Measurements from ENCODE around the gene HNRNPUL1. TPM values are rescaled to one million over a fixed set of nuclear protein-coding genes. Genes with fewer than 3 reads are reported as not detected.

HNRNPUL1 gene
- total and polyA plus RNA-seq, 2 experiments from 2014 or later: 204 to 207 TPM

DNA sequence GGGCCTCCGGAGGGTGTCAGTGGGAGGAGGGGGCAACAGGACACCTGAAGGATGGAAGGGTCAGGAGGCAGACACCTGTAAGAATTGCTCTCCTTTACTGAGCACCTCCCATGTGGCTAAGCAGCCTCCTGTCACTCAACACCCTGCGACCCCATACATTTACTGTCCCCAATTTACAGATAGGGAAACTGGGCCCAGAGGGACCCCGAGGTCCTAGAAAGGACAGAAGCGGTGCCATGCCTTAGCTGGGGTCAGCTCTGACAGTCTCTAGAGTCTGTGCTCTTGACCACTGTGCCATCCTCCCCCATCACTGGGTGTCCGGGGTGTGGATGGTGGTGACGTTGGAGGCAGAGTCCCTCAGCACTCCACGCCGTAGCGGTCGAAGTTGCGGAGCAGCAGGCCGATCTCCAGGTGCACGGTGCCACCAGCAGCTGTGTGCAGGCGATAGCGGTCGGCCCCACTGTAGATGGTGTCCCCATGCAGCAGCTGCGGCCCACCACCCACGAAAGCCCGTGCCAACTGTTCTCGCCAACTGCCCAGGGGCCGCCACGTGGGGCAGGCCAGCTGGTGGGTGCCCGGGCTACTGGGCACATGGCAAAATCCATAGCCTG lies 90.3 kb downstream of the HNRNPUL1 start:
- H3K27me3 Mint-ChIP-seq (ENCODE audit: insufficient read depth, low read depth, poor library complexity): peaks cover 63% of the 10 kb centered on the region
- Histone ChIP-seq H3K27me3 (ENCODE audit: insufficient read depth) (peaks cover 41% of the 10 kb centered on the region), H4K20me1 (replicated peaks; ENCODE audit: insufficient read depth) (0 out of 2 replicates have a peak, but pooled peaks cover 3% of the 10 kb centered on the region), H3F3A (replicated peaks; ENCODE audit: low read depth) (peaks cover 6% of the 10 kb centered on the region; the same call in 1 of the 2 replicates), H3K4me3 (peak overlapping the region; percentile 91), H3K36me3 (ENCODE audit: insufficient read depth) (no peaks in the 10 kb centered on the region), H3K9me2 (ENCODE audit: insufficient read depth) (no peaks in the 10 kb centered on the region), H3K79me2 (replicated peaks; ENCODE audit: insufficient read depth) (no peaks in the 10 kb centered on the region), H3K27ac (ENCODE audit: low read depth) (no peak overlapping the region), H3K4me1 (ENCODE audit: insufficient read depth) (peaks cover 12% of the 10 kb centered on the region; the same call in 1 of the 2 replicates), H3K4me2 (peak overlapping the region; percentile 98), H2AFZ (no peak overlapping the region)
- H3K27ac Mint-ChIP-seq: no peak overlapping the region
- peak overlapping the region; percentile 70 for H3K4me3 Mint-ChIP-seq
- DNase-seq (ENCODE audit: low spot score): no peak
- H3K4me1 Mint-ChIP-seq: peaks cover 19% of the 10 kb centered on the region
- H3K36me3 Mint-ChIP-seq (ENCODE audit: low read depth): no peaks in the 10 kb centered on the region; the same call in 2 of the 3 replicates
- TF ChIP-seq STAT1 (IDR thresholded peaks at IDR 0.05; ENCODE audit: unreplicated experiment): no peak
- no peak for TF ChIP-seq ZNF114 (CRISPR knock-in tag; IDR thresholded peaks at IDR 0.05)
- peak in 1 of 2 experiments; percentile 4; a peak in 2 of 4 replicates for TF ChIP-seq CTCF (conservative IDR thresholded peaks at IDR 0.05; ENCODE audit: low read depth in 2 of 2)
- no peak for TF ChIP-seq EZH2phosphoT487 (IDR thresholded peaks at IDR 0.05; ENCODE audit: unreplicated experiment)
- ATAC-seq: no peak
- H3K9me3 Mint-ChIP-seq: no peaks in the 10 kb centered on the region; the same call in 2 of the 3 replicates

GRCh38 chr19:41355035-41355434 lies 90.9 kb downstream of the HNRNPUL1 start:
- H3K4me3 Mint-ChIP-seq: peak overlapping the region; percentile 38; the same call in 1 of the 3 replicates
- H3K4me1 Mint-ChIP-seq: peaks cover 19% of the 10 kb centered on the region
- Histone ChIP-seq H3K4me3 (no peak overlapping the region), H3K36me3 (ENCODE audit: insufficient read depth) (no peaks in the 10 kb centered on the region), H2AFZ (no peak overlapping the region), H3K79me2 (replicated peaks; ENCODE audit: insufficient read depth) (no peaks in the 10 kb centered on the region), H3K4me2 (no peak overlapping the region), H4K20me1 (replicated peaks; ENCODE audit: insufficient read depth) (0 out of 2 replicates have a peak, but pooled peaks cover 3% of the 10 kb centered on the region), H3F3A (replicated peaks; ENCODE audit: low read depth) (peaks cover 6% of the 10 kb centered on the region; the same call in 1 of the 2 replicates), H3K27me3 (ENCODE audit: insufficient read depth) (peaks cover 36% of the 10 kb centered on the region), H3K27ac (ENCODE audit: low read depth) (no peak overlapping the region), H3K9me2 (ENCODE audit: insufficient read depth) (no peaks in the 10 kb centered on the region), H3K4me1 (ENCODE audit: insufficient read depth) (peaks cover 12% of the 10 kb centered on the region; the same call in 1 of the 2 replicates)
- H3K36me3 Mint-ChIP-seq (ENCODE audit: low read depth): no peaks in the 10 kb centered on the region; the same call in 2 of the 3 replicates
- H3K27me3 Mint-ChIP-seq (ENCODE audit: insufficient read depth, low read depth, poor library complexity): peaks cover 59% of the 10 kb centered on the region
- H3K9me3 Mint-ChIP-seq: no peaks in the 10 kb centered on the region; the same call in 2 of the 3 replicates
- DNase-seq (ENCODE audit: low spot score) (no peak), ATAC-seq (no peak)
- no peak overlapping the region for H3K27ac Mint-ChIP-seq
- no peak for TF ChIP-seq POLR2AphosphoS5 (IDR thresholded peaks at IDR 0.05; ENCODE audit: low read depth)
- no peak for TF ChIP-seq ZNF114 (CRISPR knock-in tag; IDR thresholded peaks at IDR 0.05)
- TF ChIP-seq, protein P1, sequence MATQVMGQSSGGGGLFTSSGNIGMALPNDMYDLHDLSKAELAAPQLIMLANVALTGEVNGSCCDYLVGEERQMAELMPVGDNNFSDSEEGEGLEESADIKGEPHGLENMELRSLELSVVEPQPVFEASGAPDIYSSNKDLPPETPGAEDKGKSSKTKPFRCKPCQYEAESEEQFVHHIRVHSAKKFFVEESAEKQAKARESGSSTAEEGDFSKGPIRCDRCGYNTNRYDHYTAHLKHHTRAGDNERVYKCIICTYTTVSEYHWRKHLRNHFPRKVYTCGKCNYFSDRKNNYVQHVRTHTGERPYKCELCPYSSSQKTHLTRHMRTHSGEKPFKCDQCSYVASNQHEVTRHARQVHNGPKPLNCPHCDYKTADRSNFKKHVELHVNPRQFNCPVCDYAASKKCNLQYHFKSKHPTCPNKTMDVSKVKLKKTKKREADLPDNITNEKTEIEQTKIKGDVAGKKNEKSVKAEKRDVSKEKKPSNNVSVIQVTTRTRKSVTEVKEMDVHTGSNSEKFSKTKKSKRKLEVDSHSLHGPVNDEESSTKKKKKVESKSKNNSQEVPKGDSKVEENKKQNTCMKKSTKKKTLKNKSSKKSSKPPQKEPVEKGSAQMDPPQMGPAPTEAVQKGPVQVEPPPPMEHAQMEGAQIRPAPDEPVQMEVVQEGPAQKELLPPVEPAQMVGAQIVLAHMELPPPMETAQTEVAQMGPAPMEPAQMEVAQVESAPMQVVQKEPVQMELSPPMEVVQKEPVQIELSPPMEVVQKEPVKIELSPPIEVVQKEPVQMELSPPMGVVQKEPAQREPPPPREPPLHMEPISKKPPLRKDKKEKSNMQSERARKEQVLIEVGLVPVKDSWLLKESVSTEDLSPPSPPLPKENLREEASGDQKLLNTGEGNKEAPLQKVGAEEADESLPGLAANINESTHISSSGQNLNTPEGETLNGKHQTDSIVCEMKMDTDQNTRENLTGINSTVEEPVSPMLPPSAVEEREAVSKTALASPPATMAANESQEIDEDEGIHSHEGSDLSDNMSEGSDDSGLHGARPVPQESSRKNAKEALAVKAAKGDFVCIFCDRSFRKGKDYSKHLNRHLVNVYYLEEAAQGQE (IDR thresholded peaks at IDR 0.05; ENCODE audit: unreplicated experiment): no peak
- TF ChIP-seq STAT1 (IDR thresholded peaks at IDR 0.05; ENCODE audit: unreplicated experiment): no peak
- TF ChIP-seq EZH2 (IDR thresholded peaks at IDR 0.05; ENCODE audit: low read depth, unreplicated experiment): no peak
- no peak for TF ChIP-seq ZNF331 (CRISPR knock-in tag; IDR thresholded peaks at IDR 0.05; ENCODE audit: low read depth)
- TF ChIP-seq EZH2phosphoT487 (IDR thresholded peaks at IDR 0.05; ENCODE audit: unreplicated experiment): no peak
- TF ChIP-seq, protein P2, sequence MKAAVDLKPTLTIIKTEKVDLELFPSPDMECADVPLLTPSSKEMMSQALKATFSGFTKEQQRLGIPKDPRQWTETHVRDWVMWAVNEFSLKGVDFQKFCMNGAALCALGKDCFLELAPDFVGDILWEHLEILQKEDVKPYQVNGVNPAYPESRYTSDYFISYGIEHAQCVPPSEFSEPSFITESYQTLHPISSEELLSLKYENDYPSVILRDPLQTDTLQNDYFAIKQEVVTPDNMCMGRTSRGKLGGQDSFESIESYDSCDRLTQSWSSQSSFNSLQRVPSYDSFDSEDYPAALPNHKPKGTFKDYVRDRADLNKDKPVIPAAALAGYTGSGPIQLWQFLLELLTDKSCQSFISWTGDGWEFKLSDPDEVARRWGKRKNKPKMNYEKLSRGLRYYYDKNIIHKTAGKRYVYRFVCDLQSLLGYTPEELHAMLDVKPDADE (IDR thresholded peaks at IDR 0.05): no peak
- no peak for TF ChIP-seq CREB1 (CRISPR knock-in tag; IDR thresholded peaks at IDR 0.05; ENCODE audit: low read depth)
- no peak for TF ChIP-seq JUNB (IDR thresholded peaks at IDR 0.05; ENCODE audit: unreplicated experiment)
